Measurements from ENCODE around the gene PHACTR3.
A peak's percentile ranks its signal among the peaks of the same experiment; 100 is the strongest.
"Not testable (repeated sequence)": the region's sequence is repeated elsewhere in the genome, so short reads cannot be mapped to it uniquely, and the experiment has no call there.

PHACTR3 gene

GRCh38 chr20:59835448-59836395 is 231.4 kb downstream of the PHACTR3 start:
- peak; percentile 71 for DNase-seq

- DNase-seq, result no peak
Measured at GRCh38 chr20:59836767-59837166, 232.4 kb downstream of the PHACTR3 start.

- DNase-seq, result no peak
Measured at GRCh38 chr20:59837623-59838394, 233.5 kb downstream of the PHACTR3 start.

- no peak for DNase-seq
Measured at GRCh38 chr20:59839400-59839799, 235.1 kb downstream of the PHACTR3 start.

- no peak for DNase-seq
Measured at GRCh38 chr20:59845472-59845871, 241.1 kb downstream of the PHACTR3 start.

- DNase-seq, result no peak
Measured at GRCh38 chr20:59848182-59848581, 243.8 kb downstream of the PHACTR3 start.

- peak; percentile 75 for DNase-seq
Measured at GRCh38 chr20:59850018-59850641, 245.8 kb downstream of the PHACTR3 start.

GRCh38 chr20:59856526-59856925 is 252.2 kb downstream of the PHACTR3 start:
- DNase-seq, result not testable (repeated sequence)

GRCh38 chr20:59856941-59857340 is 252.6 kb downstream of the PHACTR3 start:
- peak; percentile 83 for DNase-seq

GRCh38 chr20:59857966-59858365 is 253.6 kb downstream of the PHACTR3 start:
- DNase-seq, result no peak

- no peak for DNase-seq
Measured at GRCh38 chr20:59858425-59858824, 254.1 kb downstream of the PHACTR3 start.

- DNase-seq, result no peak
Measured at GRCh38 chr20:59861401-59861800, 257.1 kb downstream of the PHACTR3 start.

GRCh38 chr20:59863058-59863457 is 258.7 kb downstream of the PHACTR3 start:
- DNase-seq, result no peak

- no peak for DNase-seq
Measured at GRCh38 chr20:59864726-59865125, 260.4 kb downstream of the PHACTR3 start.

GRCh38 chr20:59866338-59866737 is 262.0 kb downstream of the PHACTR3 start:
- DNase-seq, result no peak

GRCh38 chr20:59871096-59871495 is 266.8 kb downstream of the PHACTR3 start:
- peak; percentile 20 for DNase-seq

- no peak for DNase-seq
Measured at GRCh38 chr20:59873409-59873808, 269.1 kb downstream of the PHACTR3 start.

GRCh38 chr20:59880198-59880597 is 275.9 kb downstream of the PHACTR3 start:
- no peak for DNase-seq

- no peak for DNase-seq
Measured at GRCh38 chr20:59884494-59884893, 280.2 kb downstream of the PHACTR3 start.

GRCh38 chr20:59888050-59888449 is 283.7 kb downstream of the PHACTR3 start:
- no peak for DNase-seq

GRCh38 chr20:59890035-59890434 is 285.7 kb downstream of the PHACTR3 start:
- DNase-seq, result not testable (repeated sequence)

- DNase-seq, result no peak
Measured at GRCh38 chr20:59891581-59891980, 287.2 kb downstream of the PHACTR3 start.

- DNase-seq, result no peak
Measured at GRCh38 chr20:59895908-59896307, 291.6 kb downstream of the PHACTR3 start.
